Skeletal muscle tissue (tissue), 4 donors: ENCODE data around the gene KIF12. TPM values are rescaled to one million over a fixed set of nuclear protein-coding genes. Genes with fewer than 3 reads are reported as not detected.
"Not testable (repeated sequence)": the region's sequence is repeated elsewhere in the genome, so short reads cannot be mapped to it uniquely, and the experiment has no call there.

Experiments
- H3K27ac ChIP-seq: one replicate; pipeline ENCODE4 v1.7.0; 2013; ENCODE audit warnings: mild to moderate bottlenecking, low read depth, low read length, inconsistent platforms
- H3K27me3 ChIP-seq, 3 donors: one replicate each; pipeline ENCODE4 v1.7.0; 2013; ENCODE audit warnings: low read length in 3 of 3; ENCODE audit not compliant: control insufficient read depth in 3 of 3, insufficient read depth in 3 of 3
- H3K36me3 ChIP-seq, 3 donors: one replicate each; pipeline ENCODE4 v1.7.0; 2013; ENCODE audit warnings: low read length in 3 of 3; ENCODE audit not compliant: control insufficient read depth in 3 of 3, insufficient read depth in 3 of 3
- H3K4me1 ChIP-seq, 3 donors: one replicate each; pipeline ENCODE4 v1.7.0; 2013; ENCODE audit warnings: low read length in 3 of 3, mild to moderate bottlenecking in 3 of 3; ENCODE audit not compliant: control insufficient read depth in 3 of 3, insufficient read depth in 3 of 3
- H3K4me3 ChIP-seq, 3 donors: one replicate each; pipeline ENCODE4 v1.7.0; 2013; ENCODE audit warnings: low read length in 3 of 3
- H3K9ac ChIP-seq, 3 donors: one replicate each; pipeline ENCODE4 v1.7.0; 2013; ENCODE audit warnings: low read length in 3 of 3, mild to moderate bottlenecking in 3 of 3, moderate library complexity in 2 of 3, low read depth in 1 of 3
- H3K9me3 ChIP-seq, 3 donors: one replicate each; pipeline ENCODE4 v1.7.0; 2013; ENCODE audit warnings: low read length in 3 of 3; ENCODE audit not compliant: control insufficient read depth in 3 of 3
- total RNA-seq: library from RNA; depleted of rRNA; stranded (reverse); fragments of >200 nt; gene quantifications from one replicate; pipeline ENCODE4 v1.2.3, GENCODE V29; 2014
- donor health status: Osteomylitis.

KIF12 gene
- total RNA-seq, 1 donor from 2014 or later, result not detected

- Histone ChIP-seq H3K27ac (no peak overlapping the region), H3K4me1 (no peaks in the 10 kb centered on the region), H3K9ac (no peak overlapping the region), H3K36me3 (peaks cover 24 to 41% (median 25%) of the 10 kb centered on the region in 3 donors), H3K9me3 (no peaks in the 10 kb centered on the region), H3K27me3 (no peaks in the 10 kb centered on the region), H3K4me3 (no peak overlapping the region)
Measured at GRCh38 chr9:114048533-114049415, 50.3 kb downstream of the KIF12 start.

GRCh38 chr9:114047717-114048116 lies 51.4 kb downstream of the KIF12 start:
- no peak overlapping the region for H3K4me3 ChIP-seq
- H3K27me3 ChIP-seq, result no peaks in the 10 kb centered on the region
- no peak overlapping the region for H3K27ac ChIP-seq
- no peaks in the 10 kb centered on the region for H3K9me3 ChIP-seq
- H3K9ac ChIP-seq, result no peak overlapping the region
- H3K36me3 ChIP-seq, result peaks cover 22 to 37% (median 25%) of the 10 kb centered on the region in 3 donors
- no peaks in the 10 kb centered on the region for H3K4me1 ChIP-seq

- Histone ChIP-seq H3K27me3 (no peaks in the 10 kb centered on the region), H3K9ac (no peak overlapping the region), H3K36me3 (peaks cover 22 to 35% (median 25%) of the 10 kb centered on the region in 3 donors)
Measured at GRCh38 chr9:114046875-114047274, 52.2 kb downstream of the KIF12 start.

GRCh38 chr9:114046237-114046755 lies 52.8 kb downstream of the KIF12 start:
- Histone ChIP-seq H3K4me3 (no peak overlapping the region), H3K9ac (no peak overlapping the region), H3K9me3 (no peaks in the 10 kb centered on the region), H3K27ac (no peak overlapping the region), H3K36me3 (peaks cover 18 to 30% (median 25%) of the 10 kb centered on the region in 3 donors), H3K4me1 (no peaks in the 10 kb centered on the region), H3K27me3 (no peaks in the 10 kb centered on the region)

More at GRCh38 chr9:114046875-114047274, 52.2 kb downstream of the KIF12 start:
- no peaks in the 10 kb centered on the region for H3K4me1 ChIP-seq
- H3K27ac ChIP-seq, result no peak overlapping the region
- H3K9me3 ChIP-seq, result no peaks in the 10 kb centered on the region
- no peak overlapping the region for H3K4me3 ChIP-seq

GRCh38 chr9:114043660-114044059 lies 55.4 kb downstream of the KIF12 start:
- H3K27me3 ChIP-seq, H3K9ac ChIP-seq, H3K27ac ChIP-seq, H3K4me1 ChIP-seq, H3K4me3 ChIP-seq, H3K9me3 ChIP-seq: not testable (repeated sequence)
- H3K36me3 ChIP-seq, result peaks cover 6 to 12% (median 10%) of the 10 kb centered on the region in 3 donors

Other genes starting within 250 kb of the KIF12 start
- gene ZNF618, start 223.0 kb downstream of the KIF12 start, total RNA-seq, result 4.7 TPM
- under 0.01 TPM for gene AMBP, start 21.0 kb downstream of the KIF12 start, total RNA-seq
- gene COL27A1, start 56.2 kb upstream of the KIF12 start, total RNA-seq, result 8.9 TPM
- 1.6 TPM for gene ORM1, start 223.8 kb upstream of the KIF12 start, total RNA-seq
- gene ORM2, start 230.6 kb upstream of the KIF12 start, total RNA-seq, result not detected